Activated CD4-positive, alpha-beta T cell treated with anti-CD3 and anti-CD28 coated beads, Interleukin-2, amount 50 U/mL, for 24 hours (primary cell): ENCODE measurements around the gene DPM1.

ENCODE experiments used
- DNase-seq, 2 donors: peaks; one replicate each; pipeline ENCODE4 v3.0.0-alpha.2; 2020; ENCODE audit warnings: low read depth in 1 of 2, low spot score in 1 of 2

DPM1 gene

DNA sequence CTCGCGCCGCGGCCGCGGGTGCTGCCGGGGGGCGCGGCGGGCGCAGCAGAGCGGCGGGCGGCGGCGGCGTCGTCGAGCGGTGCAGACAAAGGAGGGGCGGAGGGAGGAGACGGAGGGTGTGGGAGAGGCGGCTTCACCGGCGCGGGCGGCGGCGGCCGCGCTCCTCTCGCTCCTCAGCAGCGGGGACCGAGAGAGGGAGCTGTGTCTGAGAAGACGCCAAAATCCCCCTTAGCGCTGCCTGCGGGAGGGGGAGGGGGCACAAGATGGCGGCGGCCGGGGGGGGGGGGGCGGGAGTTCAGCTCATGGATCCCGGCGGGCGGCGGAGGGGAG is 27.4 kb downstream of the DPM1 start:
- DNase-seq = no peak

DNA sequence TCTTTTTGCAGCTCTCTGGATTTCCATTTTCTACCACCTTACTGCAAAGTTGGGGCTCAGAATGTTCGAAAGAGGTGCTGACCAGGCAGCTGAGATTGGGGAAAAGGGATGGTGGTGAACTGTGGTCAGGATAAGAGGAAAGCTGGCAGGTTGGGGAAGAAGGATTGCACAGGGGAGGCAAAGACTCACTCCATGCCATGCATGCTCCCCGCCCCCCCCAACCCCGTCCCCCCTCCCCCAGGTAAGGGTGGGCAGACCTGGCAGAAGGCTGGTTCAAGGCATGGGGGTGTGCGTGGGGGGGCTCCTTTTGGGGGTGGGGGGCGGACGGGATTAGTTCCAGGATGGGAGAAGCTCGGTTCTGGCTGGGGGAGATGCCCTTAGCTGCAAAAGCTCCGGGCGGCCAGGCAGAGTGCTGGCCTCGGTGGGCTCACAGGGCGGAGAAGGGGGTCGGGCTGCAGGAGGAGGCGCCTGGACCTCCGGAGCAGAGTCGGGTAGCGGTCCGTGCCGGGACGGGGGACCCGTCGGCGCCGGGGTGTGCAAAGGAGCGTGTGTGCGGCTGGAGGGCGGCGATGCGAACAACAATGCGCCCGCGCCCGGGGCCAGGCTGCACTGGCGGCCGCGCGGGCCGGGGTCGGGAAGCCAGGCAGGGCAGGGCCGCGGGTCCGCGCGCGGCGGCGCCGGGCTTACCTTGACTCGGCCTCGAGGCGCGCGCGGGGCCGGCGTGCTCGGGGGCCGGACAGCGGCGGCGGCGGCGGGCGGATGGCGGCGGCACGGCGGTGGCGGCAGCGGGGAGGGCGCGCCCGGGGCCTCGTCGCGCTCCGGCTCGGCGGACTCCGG is 28.0 kb downstream of the DPM1 start:
- DNase-seq = peak in 1 of 2 donors; percentile 7

DNA sequence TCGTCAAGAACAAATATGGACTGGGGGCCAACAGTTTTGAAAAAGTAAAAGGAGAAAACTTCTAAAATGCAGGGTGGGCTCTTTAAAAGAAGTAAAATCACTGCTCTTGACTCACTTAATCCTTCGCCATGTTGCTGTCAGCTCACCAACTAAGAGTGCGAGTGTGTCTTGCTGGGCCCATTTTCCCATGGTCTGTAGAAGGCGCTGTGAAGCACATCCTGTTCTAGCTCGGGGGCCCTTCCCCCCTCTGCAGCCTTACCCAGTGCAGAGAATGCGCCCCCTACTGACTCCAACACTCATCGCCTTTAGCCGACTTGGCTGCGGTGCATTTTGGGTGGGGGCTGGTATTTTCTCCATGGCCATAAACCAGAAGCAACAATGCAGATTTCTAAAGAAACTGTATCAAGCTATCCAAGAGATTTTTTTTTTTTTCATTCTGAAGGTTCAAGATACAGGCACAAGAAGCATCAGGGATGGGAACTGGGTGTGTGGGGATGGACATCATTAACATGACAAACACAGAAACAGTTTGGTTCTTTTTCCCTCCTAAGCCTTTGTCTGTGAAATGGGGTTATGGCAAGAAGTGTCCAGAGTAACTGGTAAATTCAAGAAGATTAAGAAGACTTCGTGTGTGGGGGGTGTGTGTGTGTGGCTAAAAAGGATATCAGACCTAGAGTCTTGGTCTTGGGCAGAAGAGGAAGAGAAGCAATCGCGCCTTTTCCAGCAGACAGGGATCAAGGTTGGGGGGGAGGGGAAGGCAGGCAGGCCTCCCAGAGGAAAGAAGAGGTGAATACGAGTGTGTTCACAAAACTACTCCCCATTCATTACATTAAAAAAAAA is 28.8 kb downstream of the DPM1 start:
- DNase-seq = peak; percentile 71 to 89

DNA sequence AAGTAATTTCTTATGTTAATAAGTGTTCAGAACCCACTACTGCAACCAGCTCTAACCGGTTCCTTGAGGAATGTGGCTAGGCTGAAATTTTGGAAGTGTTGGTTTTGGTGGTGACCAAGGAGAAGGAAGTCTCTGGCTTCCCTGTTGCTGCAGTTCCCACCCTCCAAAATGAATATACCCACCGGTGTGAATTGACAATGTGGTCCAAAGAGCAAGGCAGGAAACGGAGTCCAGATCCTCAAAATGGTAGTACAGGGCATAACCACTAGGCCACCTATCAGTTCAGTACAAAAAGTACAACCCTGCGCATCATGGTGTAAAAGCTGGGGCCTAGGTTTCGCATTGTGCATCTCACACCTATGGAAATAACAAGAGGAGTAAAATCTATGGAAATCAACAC is 29.9 kb downstream of the DPM1 start:
- DNase-seq = no peak

DNA sequence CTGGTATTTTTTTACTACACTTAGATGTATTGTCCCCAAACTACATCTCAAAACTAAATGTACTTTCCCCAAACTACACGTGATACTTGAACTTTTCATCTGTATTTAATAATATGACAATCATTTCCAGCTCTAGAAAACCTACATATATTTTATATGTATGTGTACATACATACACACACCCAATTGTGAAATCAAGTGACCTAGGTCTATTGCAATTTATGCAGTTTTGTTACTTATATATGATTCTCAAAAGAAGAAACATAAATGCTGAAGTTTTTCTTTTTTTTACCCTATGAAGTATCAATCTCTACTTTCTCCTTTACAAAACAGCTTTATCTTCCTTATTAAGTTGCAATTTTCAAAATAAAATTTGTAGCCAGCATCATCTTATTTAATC is 31.8 kb downstream of the DPM1 start:
- DNase-seq = no peak

DNA sequence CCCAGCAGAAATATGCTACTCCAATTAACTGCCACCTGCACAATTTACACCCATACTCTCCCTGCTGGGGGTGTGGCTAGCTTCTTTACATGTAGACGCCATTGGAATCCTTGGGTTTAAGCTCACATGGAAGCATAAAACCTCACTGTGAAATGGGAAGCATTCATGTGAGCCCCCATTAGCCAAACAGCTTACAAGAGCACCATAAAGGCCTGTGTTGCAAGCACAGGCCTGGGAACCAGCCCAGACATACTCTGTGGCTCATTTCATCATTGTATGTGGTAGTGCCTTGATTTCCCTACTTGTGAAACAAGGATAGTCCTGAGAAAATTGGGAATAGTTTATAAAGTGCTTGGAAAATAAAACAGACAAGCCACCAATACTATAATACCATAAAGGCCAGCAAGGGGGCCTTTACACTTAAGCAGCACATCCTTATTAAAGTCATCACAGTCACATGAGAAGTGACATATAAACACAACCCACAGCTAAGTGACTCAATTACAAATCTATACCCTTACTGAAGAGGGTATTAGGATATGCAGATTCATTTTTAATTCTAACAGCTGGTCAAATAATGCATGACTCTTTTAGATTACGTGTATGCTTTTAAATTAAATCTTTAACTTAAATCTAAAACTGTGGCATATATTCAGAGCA is 33.9 kb downstream of the DPM1 start:
- no peak for DNase-seq

DNA sequence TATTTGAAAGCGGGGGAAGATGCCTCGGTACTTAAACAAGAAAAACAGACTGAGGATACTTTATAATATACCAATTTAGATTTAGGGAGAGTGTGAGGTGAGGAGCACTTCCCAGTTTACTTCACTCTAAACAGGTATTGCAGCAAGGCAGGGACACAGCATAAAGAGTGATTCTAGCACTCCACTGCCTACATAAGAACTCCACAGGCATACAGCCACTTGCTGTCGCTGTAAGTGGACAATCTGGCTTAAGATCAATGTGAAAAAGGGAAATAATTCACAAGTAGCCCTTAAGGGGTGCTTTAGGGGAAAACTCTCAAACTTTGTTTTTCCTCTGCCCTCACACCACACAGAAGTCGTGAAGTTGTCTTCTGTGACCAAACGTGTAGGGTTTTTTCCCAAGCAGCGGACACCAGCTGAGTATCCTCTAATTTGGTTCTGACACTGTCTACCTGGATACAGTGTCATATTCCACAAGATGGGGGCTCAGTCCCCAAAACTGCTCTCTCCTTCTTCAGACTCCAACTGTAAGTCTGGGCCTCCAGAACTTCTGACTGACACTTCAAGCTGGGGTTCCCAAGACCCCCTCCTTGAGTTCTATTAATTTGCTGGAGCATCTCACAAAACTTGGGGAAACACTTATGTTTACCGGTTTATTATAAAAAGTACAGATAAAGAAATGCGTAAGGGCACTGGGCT is 36.4 kb downstream of the DPM1 start:
- no peak for DNase-seq

DNA sequence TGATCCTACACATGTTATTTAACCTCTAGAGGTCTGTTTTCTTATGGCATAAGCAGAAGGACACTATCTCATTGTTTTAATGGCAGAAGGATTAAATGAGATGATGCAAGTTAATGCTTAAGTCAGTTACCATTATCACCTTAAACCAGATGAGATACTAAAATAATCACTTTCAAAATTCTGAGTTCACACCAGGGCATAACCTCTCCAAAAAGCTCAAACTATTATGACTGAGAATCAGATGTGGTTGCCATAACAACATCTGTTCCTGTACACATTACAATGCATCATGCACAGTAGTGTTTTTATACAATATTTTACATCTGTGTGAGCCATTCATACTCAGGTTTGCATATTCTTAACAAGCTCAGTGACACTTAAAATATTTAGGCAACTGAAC is 37.3 kb downstream of the DPM1 start:
- DNase-seq = no peak

DNA sequence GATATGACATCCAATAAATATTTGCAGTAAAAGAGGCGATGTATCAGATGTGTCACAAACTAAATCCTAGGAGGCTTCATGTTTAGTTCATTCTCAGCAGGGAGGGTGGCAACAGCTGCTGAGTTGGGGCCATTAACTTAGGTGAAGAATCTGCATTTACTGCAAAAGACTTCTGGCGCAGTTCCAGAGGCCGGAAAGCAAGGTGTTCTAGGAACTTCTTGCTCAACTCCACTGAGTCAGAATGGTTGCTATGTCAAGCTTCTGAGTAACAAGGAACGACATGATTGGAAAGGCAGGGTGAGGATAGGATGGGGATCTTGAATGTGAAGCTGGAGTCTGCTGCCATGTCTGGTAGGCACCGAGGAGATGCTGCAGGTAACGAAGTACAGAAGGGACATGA is 38.8 kb downstream of the DPM1 start:
- DNase-seq = no peak

DNA sequence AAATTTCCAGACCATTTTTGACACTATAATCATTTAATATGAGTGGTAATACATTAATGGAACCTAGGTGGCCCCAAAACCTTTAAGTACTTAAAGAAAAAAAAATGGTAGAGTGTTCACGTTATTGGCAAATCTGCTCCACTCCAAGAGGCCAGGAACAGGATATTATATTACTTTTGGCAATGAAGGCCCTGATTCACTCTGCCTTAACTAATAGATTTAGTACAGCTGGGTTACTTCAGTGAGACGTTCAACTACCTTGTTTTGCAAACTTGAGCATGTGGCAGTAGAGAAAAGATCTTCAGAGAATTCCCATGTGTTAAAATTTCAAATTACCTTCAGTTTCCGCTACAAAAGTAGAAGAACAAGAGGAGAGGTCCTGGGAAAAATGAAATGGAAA is 39.9 kb downstream of the DPM1 start:
- no peak for DNase-seq

DNA sequence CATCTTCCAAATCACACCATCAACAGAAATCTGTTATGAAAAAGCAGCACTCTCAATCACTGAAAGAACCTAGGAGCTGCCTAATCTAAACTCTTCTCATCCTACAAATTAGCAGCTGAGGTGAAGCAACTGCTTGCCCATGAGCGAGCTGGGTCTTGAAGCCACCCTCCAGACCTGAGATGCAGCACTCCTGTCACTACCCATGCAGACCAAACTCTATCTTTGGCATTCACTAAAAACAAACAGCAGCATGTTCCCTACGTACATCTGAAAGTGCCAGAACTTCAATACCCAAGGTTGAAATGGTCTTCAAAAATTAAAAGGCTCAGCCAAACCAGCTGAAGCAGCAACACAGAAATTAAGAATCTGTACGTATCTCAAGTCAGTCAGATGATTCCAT is 41.4 kb downstream of the DPM1 start:
- no peak for DNase-seq

DNA sequence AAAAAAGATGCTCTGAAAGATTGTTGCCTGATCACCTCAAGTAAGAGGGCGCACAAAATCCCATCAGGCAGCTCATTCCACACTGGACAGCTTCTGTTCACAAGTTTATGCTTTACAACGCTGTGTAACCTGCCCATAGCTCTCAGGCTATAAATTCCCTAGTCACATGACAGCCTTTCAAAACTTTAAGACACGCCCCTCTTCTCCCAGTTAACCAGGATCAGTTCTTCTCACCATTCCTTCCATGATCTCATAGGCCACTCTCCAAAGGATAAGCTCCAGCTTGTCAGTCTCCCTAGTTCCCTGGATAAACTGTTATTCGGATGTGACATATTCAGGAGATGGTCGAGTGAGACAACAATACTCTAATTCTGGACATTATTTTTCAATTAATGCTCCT is 42.1 kb downstream of the DPM1 start:
- no peak for DNase-seq

DNA sequence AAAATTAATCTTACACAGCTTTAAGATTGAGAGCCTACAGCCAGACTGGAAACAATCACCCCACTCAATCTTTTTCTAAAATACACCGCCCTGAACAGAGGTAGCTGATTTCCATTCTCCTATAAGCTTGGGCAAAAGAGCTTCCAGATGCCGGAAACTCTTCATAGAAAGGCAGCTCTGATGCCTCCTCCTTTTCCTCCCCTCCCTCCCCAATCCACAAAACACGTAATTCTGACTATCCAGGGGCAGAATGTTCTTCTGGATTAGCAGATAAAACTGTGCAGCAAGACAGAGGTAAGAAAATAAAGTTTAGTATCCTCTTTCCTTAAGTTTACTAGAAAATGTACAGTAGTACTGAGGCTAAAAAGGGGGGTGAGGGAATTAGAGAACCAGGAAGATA is 42.9 kb downstream of the DPM1 start:
- no peak for DNase-seq

DNA sequence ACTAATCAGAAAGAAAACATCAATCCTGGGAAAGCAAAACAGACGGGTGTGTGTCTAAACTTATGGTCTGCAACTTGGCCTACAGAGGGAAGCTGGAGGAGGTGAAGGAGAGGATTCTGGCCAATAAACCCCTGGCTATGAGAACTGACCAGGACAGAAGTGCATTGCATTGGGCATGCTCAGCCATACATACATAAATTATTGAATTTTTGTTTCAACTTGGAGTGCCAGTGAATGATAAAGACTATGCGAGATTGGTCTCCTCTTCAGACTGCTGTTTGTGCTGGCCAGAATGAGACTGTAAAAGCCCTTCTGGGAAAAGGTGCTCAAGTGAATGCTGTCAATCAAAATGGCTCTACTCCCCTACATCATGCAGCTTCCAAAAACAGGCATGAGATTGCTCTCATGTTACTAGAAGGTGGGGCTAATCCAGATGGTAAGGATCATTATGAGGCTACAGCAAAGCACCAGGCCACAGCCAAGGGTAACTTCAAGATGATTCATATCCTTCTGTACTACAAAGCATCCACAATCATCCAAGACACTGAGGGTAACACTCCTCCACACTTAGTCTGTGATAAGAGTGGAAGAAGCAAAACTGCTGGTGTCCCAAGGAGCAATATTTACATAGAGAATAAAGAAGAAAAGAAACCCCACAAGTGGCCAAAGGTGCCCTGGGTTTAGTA is 44.5 kb downstream of the DPM1 start:
- no peak for DNase-seq

DNA sequence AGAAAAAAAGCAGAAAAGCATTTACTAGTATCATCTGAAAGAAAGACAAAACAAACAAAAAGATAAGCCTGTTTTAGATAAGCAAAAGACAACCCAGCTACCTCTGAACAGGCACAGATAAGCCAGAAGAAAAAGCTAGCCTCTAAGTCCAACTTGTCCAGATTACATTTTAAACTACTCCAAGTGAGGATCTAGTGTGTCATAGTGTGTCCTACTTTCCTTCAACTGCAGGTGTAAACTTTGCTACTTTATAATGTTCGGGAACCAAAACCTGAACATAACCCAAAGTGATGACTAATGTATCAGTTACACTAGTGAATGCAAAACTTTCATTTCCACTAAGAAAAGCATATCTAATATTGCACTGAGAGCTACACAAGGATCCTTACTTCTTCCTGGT is 46.6 kb downstream of the DPM1 start:
- no peak for DNase-seq

DNA sequence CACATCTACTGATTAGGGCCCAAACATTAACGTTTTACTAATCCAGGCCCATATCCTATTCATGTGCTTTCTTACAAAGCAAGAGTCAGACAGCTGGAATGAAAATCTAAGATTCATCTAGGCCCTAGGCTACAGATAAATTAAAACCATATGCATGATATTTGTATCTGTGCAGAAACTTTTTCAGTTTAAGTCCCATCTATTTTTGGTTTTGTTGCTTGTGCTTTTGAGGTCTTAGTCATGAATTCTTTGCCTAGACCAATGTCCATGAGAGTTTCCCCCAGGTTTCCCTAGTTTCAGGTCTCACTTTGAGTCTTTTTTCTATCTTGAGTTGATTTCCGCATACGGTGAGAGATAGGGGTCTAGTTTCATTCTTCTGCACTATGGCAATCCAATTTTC is 47.3 kb downstream of the DPM1 start:
- DNase-seq = no peak

DNA sequence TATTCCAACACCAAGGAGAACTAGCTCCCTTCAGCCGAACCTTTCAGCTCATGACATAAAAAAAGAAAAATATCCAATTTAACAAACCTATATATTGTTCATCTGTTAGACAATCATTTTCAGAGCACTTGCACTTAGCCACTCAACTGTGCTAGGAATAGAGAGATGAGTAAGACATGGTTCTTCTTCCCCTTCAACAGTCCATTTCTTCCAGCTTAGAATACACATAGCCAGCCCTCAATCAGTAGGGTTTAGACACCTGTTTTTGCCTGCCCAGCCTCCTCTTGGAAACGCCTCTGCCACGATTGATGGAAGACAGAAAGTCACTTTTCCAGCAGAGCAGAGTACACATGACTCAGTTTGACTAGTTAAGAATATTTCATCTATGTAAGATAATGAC is 48.9 kb downstream of the DPM1 start:
- DNase-seq = no peak

DNA sequence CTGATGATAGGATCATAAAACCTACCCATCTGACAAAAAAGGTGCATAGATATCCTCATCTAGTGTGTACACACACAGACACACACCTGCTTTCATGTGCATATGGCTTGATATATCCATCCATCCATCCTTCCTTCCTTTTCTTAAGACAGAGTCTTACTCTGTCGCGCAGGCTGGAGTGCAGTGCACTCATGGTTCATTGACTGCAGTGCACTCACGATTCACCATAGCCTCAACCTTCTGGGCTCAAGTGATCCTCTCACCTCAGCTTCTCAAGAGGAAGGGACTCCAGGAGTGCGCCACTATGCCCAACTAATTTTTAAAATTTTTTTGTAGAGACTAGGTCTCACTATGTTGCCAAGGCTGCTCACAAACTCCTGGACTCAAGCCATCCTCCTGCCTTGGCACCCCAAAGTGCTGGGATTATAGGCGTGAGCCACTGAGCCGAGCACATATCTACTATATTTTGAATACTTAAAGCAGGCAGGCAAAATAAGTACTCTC is 54.2 kb downstream of the DPM1 start:
- no peak for DNase-seq

DNA sequence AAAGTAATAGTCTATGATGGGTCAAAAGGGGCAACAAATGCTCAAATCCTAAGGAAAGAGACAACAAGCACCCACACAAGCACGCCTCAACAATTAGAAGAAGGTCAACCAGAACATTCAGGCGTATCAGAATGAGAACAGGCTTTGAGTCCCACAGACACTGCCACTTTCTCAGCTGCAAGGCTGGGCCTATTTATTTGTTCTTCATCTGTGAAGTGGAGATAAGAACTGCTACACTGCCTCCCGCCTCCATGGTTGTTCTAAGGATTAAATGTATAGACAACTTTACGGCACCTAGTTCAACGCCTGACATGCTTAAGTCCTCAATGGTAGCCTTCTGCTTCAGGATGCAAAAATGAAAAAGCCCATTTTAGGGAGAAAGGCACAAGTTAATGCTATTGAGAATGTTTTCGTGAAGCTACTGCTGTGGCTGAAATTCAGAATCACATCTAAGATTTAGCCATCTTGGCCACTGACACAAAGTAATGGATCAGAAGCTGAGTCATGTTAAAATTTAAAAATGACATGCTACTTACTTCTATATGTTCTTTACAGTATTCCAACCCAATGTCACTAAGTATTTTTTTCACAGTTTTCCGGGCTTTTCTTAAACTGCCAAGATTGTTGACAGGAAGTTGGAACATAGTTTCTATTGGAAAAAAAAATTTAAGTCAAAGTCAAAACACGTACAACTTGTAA is 54.8 kb downstream of the DPM1 start:
- DNase-seq = no peak

DNA sequence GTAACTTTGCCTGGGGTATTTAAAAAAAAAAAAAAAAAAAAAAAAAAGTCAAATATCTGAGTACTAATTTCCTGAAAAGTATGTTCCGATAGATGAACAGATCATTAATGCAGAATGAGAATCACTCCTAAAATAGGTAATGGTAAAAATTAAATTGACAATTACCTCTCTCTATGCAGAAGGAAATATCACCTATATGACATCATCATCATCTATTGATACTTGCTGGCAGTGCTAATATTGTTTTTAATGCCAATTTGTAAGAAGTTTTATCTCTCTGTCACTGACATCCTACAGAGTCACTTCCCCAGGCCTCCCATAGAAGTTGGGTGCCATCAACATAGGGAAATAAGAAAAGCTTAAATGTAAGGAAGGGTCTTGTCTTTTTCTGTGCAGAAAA is 57.0 kb downstream of the DPM1 start:
- no peak for DNase-seq
